Transverse colon (tissue), 3 donors: Measurements from ENCODE around the gene PCSK5.

Experiments used
- CTCF ChIP-seq, 5 experiments: fragments of 200-600 bp in 3 of 5; fragments of 450-650 bp in 2 of 5; sonication (generic) in 3 of 5; IDR thresholded peaks; 1 replicate in 2 of 5; 2 replicates in 3 of 5; pipeline ENCODE4 v1.5.1; 2016 to 2017; ENCODE audit warnings: antibody characterized with exemption in 5 of 5, inconsistent platforms in 3 of 5, mild to moderate bottlenecking in 2 of 5, moderate library complexity in 1 of 5
- POLR2A ChIP-seq: fragments of 450-650 bp; IDR thresholded peaks from one replicate; pipeline ENCODE4 v1.6.1; 2016; ENCODE audit warnings: antibody characterized with exemption, mild to moderate bottlenecking, moderate library complexity

- TF ChIP-seq CTCF (IDR thresholded peaks at IDR 0.05) (no peak), POLR2A (no peak)
Measured at GRCh38 chr9:75896193-75896592, 5.7 kb downstream of the PCSK5 start.
